Neutrophil (primary cell): Measurements from ENCODE around the gene UNC79.

Experiments
- H3K27ac ChIP-seq: fragments of 200-600 bp; sonication (generic); 2 replicates; pipeline ENCODE4 v1.5.1; 2016; ENCODE audit warnings: mild to moderate bottlenecking, moderate library complexity
- H3K27me3 ChIP-seq: fragments of 200-600 bp; sonication (generic); 2 replicates; pipeline ENCODE4 v1.6.0; 2016; ENCODE audit warnings: mild to moderate bottlenecking
- H3K36me3 ChIP-seq: fragments of 200-600 bp; sonication (generic); 2 replicates; pipeline ENCODE4 v1.5.1; 2017
- H3K4me1 ChIP-seq, 2 experiments: fragments of 200-600 bp in 1 of 2; sonication (generic) in 1 of 2; 1 replicate in 1 of 2; 2 replicates in 1 of 2; pipeline versions ENCODE4 v1.5.1 to v1.6.1; 2013 to 2016; ENCODE audit warnings: low read depth in 1 of 2, low read length in 1 of 2, mild to moderate bottlenecking in 1 of 2, moderate library complexity in 1 of 2; ENCODE audit not compliant: control insufficient read depth in 1 of 2, insufficient read depth in 1 of 2
- H3K4me3 ChIP-seq, 2 experiments: fragments of 200-600 bp in 1 of 2; sonication (generic) in 1 of 2; 1 replicate in 1 of 2; 2 replicates in 1 of 2; pipeline ENCODE4 v1.5.1; 2013 to 2016; ENCODE audit warnings: low read depth in 1 of 2, low read length in 1 of 2, mild to moderate bottlenecking in 1 of 2, moderate library complexity in 1 of 2
- H3K9me3 ChIP-seq: fragments of 200-600 bp; sonication (generic); 2 replicates; pipeline ENCODE4 v1.5.1; 2016
- TF ChIP-seq, protein P1 (sequence below): fragments of 200-600 bp; sonication (generic); IDR thresholded peaks from 2 replicates; pipeline ENCODE4 v1.5.1; 2016; ENCODE audit warnings: antibody characterized with exemption

UNC79 gene

DNA sequence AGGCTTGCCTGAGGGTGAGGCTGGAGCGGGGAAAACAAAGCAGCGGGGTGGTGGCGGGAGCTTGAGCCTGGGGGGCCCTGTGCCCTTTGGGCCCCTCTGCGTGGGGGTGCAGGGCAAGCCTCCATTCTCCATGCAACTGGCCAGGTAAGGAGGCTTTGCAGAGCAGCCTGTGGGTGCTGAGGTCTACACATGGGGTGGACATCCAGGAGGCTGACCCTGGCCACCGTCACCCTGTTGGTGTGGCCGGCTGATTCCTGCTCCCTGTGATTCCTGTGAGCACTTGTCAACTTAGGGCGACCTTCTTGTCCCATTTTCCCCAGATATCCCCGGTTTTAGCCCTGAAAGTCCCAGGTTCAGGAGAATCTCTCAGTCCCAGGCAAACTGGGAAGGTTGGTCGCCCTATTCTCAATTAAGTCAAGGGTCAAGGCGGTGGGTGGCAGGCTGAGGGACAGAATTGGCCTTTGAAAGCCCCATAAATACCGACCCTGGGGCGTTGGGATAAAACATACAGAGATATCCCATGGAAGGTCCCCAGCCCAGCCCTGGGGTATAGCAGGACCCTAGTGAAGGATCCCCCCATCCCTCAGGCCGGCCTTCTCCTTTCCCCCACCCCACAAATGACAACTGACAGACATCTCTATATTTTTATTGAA, 287.1 kb downstream of the UNC79 start:
- Histone ChIP-seq H3K27ac (no peak overlapping the region), H3K9me3 (no peaks in the 10 kb centered on the region), H3K27me3 (no peaks in the 10 kb centered on the region), H3K4me3 (no peak overlapping the region), H3K36me3 (no peaks in the 10 kb centered on the region), H3K4me1 (no peaks in the 10 kb centered on the region)
- TF ChIP-seq, protein P1, sequence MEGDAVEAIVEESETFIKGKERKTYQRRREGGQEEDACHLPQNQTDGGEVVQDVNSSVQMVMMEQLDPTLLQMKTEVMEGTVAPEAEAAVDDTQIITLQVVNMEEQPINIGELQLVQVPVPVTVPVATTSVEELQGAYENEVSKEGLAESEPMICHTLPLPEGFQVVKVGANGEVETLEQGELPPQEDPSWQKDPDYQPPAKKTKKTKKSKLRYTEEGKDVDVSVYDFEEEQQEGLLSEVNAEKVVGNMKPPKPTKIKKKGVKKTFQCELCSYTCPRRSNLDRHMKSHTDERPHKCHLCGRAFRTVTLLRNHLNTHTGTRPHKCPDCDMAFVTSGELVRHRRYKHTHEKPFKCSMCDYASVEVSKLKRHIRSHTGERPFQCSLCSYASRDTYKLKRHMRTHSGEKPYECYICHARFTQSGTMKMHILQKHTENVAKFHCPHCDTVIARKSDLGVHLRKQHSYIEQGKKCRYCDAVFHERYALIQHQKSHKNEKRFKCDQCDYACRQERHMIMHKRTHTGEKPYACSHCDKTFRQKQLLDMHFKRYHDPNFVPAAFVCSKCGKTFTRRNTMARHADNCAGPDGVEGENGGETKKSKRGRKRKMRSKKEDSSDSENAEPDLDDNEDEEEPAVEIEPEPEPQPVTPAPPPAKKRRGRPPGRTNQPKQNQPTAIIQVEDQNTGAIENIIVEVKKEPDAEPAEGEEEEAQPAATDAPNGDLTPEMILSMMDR = no peak

DNA sequence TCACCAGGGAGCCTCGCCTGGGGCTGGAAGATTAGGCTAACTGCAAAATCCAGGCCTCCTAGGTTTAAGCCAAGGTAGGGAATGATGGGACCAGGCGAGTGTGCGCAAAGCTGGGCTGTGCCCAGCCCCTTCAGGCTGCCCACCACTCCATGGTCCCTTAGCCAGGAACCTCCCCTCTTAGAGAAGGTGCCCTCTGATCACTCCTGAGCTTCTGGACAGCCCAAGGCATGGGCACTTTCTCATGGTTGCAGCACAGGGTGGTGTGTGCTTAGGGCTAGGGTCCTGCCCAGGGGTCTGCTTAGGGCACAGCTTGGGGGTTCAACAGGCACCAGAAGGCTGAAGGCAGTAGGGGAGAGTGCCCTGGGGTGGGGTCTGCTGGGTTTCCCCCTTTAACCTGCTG, 288.5 kb downstream of the UNC79 start:
- no peaks in the 10 kb centered on the region for H3K9me3 ChIP-seq
- no peaks in the 10 kb centered on the region for H3K4me1 ChIP-seq
- H3K27ac ChIP-seq = no peak overlapping the region

DNA sequence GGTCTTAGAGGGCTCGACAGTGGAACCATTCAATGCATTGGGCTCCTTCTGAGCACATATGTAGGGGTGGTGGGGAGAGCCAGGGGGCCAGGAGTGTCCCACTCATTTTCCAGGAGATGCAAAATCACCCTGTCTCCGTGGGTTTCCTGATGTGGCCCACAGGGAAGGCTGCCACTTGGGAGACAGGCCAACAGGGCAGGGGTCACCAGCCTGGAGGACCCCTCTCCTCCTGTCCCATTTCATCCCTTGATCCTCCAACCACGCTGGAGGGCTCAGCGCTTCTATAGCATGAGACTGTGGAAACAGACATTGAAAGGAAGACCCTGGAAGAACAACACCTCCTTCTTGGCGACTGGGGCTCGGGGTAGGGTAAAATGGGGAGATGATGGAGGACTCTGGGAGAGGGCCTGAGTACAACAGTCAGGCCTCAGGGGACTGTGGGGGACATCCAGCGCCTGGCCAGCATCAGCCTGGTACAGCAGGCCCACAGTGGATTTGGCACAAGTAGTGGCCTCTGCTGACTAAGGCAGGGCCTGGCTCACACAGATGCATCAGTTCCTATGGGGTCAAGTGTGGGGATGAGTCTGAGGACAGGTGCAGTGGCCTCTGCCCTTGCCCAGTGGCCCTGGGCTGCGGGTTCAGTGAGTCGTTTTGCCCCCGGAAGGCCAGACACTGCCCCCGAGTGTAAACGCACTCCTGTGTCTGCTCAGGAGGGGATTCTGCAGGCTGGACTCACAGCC, 289.5 kb downstream of the UNC79 start:
- H3K9me3 ChIP-seq = no peaks in the 10 kb centered on the region
- no peak overlapping the region for H3K27ac ChIP-seq
- no peak overlapping the region for H3K4me3 ChIP-seq
- TF ChIP-seq, protein P1 = no peak
- H3K36me3 ChIP-seq = no peaks in the 10 kb centered on the region
- H3K4me1 ChIP-seq = no peaks in the 10 kb centered on the region
- no peaks in the 10 kb centered on the region for H3K27me3 ChIP-seq

More for the DNA sequence above, 288.5 kb downstream of the UNC79 start:
- TF ChIP-seq, protein P1 = no peak
- Histone ChIP-seq H3K36me3 (no peaks in the 10 kb centered on the region), H3K4me3 (no peak overlapping the region), H3K27me3 (no peaks in the 10 kb centered on the region)

DNA sequence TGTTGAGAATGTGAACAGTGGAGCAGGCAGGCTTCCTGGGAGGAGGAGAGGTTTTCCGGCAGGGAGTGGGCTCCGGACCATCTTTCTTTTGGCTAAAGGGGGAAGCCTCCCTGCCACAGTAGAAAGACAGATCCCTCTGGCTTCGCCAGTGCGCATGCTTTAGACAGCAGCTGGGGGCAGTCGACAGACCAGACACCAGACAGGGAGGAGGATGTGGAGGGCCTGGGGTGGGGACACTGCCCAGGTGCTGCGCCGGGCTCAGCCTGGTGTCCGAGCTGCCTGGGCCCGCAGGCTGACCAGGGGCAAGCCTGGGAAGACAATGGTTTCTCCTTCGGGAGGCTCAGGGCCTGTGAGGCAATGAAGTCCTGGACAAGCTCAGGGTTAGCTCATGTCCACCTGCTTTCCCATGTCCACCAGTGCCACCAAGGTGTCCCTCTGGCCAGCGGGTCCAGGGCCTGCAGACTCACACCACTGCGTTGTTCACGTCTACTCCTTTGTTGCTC, 290.3 kb downstream of the UNC79 start:
- Histone ChIP-seq H3K9me3 (no peaks in the 10 kb centered on the region), H3K4me3 (no peak overlapping the region), H3K4me1 (no peaks in the 10 kb centered on the region)

DNA sequence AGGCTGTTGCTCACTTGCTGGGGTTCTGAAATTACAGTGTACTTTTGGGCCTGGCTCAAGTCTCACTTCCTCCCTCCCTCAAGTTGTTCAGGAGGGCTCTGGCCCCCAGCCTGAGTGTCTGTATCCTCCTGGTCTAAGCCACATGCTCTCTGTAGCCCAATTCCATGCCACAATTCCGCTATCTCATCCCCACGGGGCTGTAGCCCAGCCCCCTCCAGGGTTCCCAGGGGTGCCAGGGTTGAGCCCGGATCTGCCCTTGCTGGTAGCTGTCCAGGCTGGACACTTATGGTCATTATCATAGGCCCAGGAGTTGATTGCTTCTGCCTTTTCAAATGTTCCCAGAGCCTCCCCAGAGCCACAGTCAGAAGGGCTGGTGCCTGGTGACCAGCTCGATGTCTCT, 292.3 kb downstream of the UNC79 start:
- no peaks in the 10 kb centered on the region for H3K4me1 ChIP-seq
- H3K36me3 ChIP-seq = no peaks in the 10 kb centered on the region
- no peaks in the 10 kb centered on the region for H3K27me3 ChIP-seq
- H3K4me3 ChIP-seq = no peak overlapping the region
- TF ChIP-seq, protein P1 = no peak
- no peak overlapping the region for H3K27ac ChIP-seq
- H3K9me3 ChIP-seq = no peaks in the 10 kb centered on the region

More for the DNA sequence above, 290.3 kb downstream of the UNC79 start:
- Histone ChIP-seq H3K36me3 (no peaks in the 10 kb centered on the region), H3K27me3 (no peaks in the 10 kb centered on the region), H3K27ac (no peak overlapping the region)
- TF ChIP-seq, protein P1 = no peak
